ENCODE results near the gene PTPRA. TPM values are rescaled to one million over a fixed set of nuclear protein-coding genes. Genes with fewer than 3 reads are reported as not detected.

Gene PTPRA
- total and polyA plus RNA-seq, 9 of the 15 experiments (the other 6 are each of a cell fraction or from before 2014, with no cell fraction given), result 3.4 to 80.5 (median 28.0) TPM

- TF ChIP-seq NR2C2 (CRISPR knock-in tag; IDR thresholded peaks at IDR 0.05) (no peak), NR2C2 (tag; IDR thresholded peaks at IDR 0.05) (no peak), CREB1 (IDR thresholded peaks at IDR 0.05) (no peak), CREB1 (CRISPR knock-in tag; IDR thresholded peaks at IDR 0.05) (no peak), HNRNPK (IDR thresholded peaks at IDR 0.05; ENCODE audit: low read depth, low read length, poor library complexity, severe bottlenecking) (no peak), EZH2 (IDR thresholded peaks at IDR 0.05; ENCODE audit: borderline replicate concordance, low read depth, low read length) (no peak), TGIF2 (CRISPR knock-in tag; IDR thresholded peaks at IDR 0.05) (no peak), JUN (IDR thresholded peaks at IDR 0.05; ENCODE audit: borderline replicate concordance, low read depth, low read length) (peak; percentile 43; the same call in 1 of the 2 replicates), JUN (CRISPR knock-in tag; IDR thresholded peaks at IDR 0.05; ENCODE audit: borderline replicate concordance) (no peak), STAG1 (CRISPR knock-in tag; IDR thresholded peaks at IDR 0.05; ENCODE audit: borderline replicate concordance) (no peak), ZFPM2 (CRISPR knock-in tag; IDR thresholded peaks at IDR 0.05) (no peak), ZNF436 (CRISPR knock-in tag; IDR thresholded peaks at IDR 0.05) (no peak), ZBTB9 (CRISPR knock-in tag; IDR thresholded peaks at IDR 0.05) (no peak), EP400 (IDR thresholded peaks at IDR 0.05) (peak; percentile 68), PRMT5 (CRISPR knock-in tag; IDR thresholded peaks at IDR 0.05) (no peak), ADNP (tag; IDR thresholded peaks at IDR 0.05) (no peak), ZNF780A (CRISPR knock-in tag; IDR thresholded peaks at IDR 0.05) (no peak), ZNF263 (CRISPR knock-in tag; IDR thresholded peaks at IDR 0.05; ENCODE audit: borderline replicate concordance) (no peak), U2AF2 (optimal IDR thresholded peaks at IDR 0.05; ENCODE audit: low read depth, low read length) (no peak), SMAD4 (CRISPR knock-in tag; conservative IDR thresholded peaks at IDR 0.05) (no peak), NFYB (IDR thresholded peaks at IDR 0.05; ENCODE audit: extremely low read depth, insufficient read length) (no peak), MNT (conservative IDR thresholded peaks at IDR 0.05) (peak; percentile 65 to 78), KDM2B (CRISPR knock-in tag; IDR thresholded peaks at IDR 0.05) (no peak), RAD51 (IDR thresholded peaks at IDR 0.05; ENCODE audit: borderline replicate concordance, low read depth) (no peak), PHF8 (IDR thresholded peaks at IDR 0.05; ENCODE audit: borderline replicate concordance, low read length) (no peak), HDAC2 (IDR thresholded peaks at IDR 0.05) (no peak), ZNF584 (CRISPR knock-in tag; IDR thresholded peaks at IDR 0.05; ENCODE audit: low read depth) (no peak), ZNF76 (CRISPR knock-in tag; IDR thresholded peaks at IDR 0.05; ENCODE audit: borderline replicate concordance) (no peak), BRD9 (IDR thresholded peaks at IDR 0.05; ENCODE audit: low read depth, partially characterized antibody) (no peak), COPS2 (conservative IDR thresholded peaks at IDR 0.05) (no peak)
These were observed 17.5 kb downstream of the PTPRA start (continued) for GRCh38 chr20:2890742-2891141.

Measured in K562 (cell line).